Pancreas (tissue), 10 donors: ENCODE data around the gene RPS25. TPM values are rescaled to one million over a fixed set of nuclear protein-coding genes. Genes with fewer than 3 reads are reported as not detected.

Source experiments
- ATAC-seq, 4 donors: fragments of 200-7000 bp; cut with Tn5 transposase; one replicate each; pipeline versions ENCODE4 v1.8.0 to v1.9.1; 2020; ENCODE audit warnings: mild to moderate bottlenecking in 4 of 4, moderate library complexity in 4 of 4
- DNase-seq, 6 donors: peaks; one replicate each; pipeline ENCODE4 v3.0.0-alpha.2; 2020
- FAIRE-seq: peaks from 2 replicates; lab custom pipeline; 2012; peaks lifted over from hg19 to GRCh38; lab: Jason Lieb, UNC
- H3K27ac ChIP-seq, 4 donors: fragments of 200-600 bp; sonication (generic); 1 replicate in 3 of 4; 2 replicates in 1 of 4; pipeline versions ENCODE4 v1.5.0 to v1.8.0; 2020
- H3K27me3 ChIP-seq, 4 donors: fragments of 200-600 bp; one replicate each; pipeline ENCODE4 v1.8.0; 2021
- H3K36me3 ChIP-seq, 3 donors: fragments of 200-600 bp; sonication (generic) in 1 of 3; one replicate each; pipeline versions ENCODE4 v1.5.0 to v1.8.0; 2020 to 2021
- H3K4me1 ChIP-seq, 3 donors: fragments of 200-600 bp; one replicate each; pipeline ENCODE4 v1.8.0; 2021
- H3K4me3 ChIP-seq, 4 donors: fragments of 200-600 bp; sonication (generic) in 2 of 4; one replicate each; pipeline versions ENCODE4 v1.5.0 to v1.8.0; 2020 to 2021
- H3K9me3 ChIP-seq, 4 donors: fragments of 200-600 bp; one replicate each; pipeline ENCODE4 v1.8.0; 2021
- WGBS, 2 donors: extraction: QIAGEN DNeasy Blood & Tissue Kit; methylation state at CpG; one replicate each; pipeline ENCODE4 v1.1.7; 2013; 5-methylcytosine and 5-hydroxymethylcytosine counted together
- intact Hi-C, 3 donors: fragments of 100-400 bp; cut with DNase I; formaldehyde crosslinking; loops; one replicate each; pipeline versions ENCODE4 v1.11.1 to v1.14.2; 2022
- polyA plus RNA-seq, 2 donors: library from polyadenylated mRNA; stranded (reverse); fragments of 200-250 nt; gene quantifications; one replicate each; pipeline ENCODE4 v1.2.3, GENCODE V29; 2013
- total RNA-seq, 6 donors: library from RNA; stranded (reverse); fragmentation: NEBNext Ultra II Directional in 4 of 6; extraction: Animal tissue kit (Norgen Biotek cat#: 25700) in 4 of 6; gene quantifications; one replicate each; pipeline versions ENCODE4 v1.2.1 to v1.2.4, GENCODE V29; 2021 to 2023
- TF ChIP-seq, protein P1 (sequence below), 4 donors: fragments of 200-600 bp; sonication (generic) in 3 of 4; IDR thresholded peaks; one replicate each; pipeline versions ENCODE4 v1.5.0 to v1.8.0; 2021; ENCODE audit warnings: antibody characterized with exemption in 4 of 4
- donor health status: healthy with polysubstance abuse.
- donor health status: DM: no; HTN: no; CAD: no; lungs with moderate emphysema.
- donor health status: DM: no; HTN: no; CAD: no.
- donor health status: control.
- donor health status: control.
- donor health status: Bipolar disorder and iron deficiency.
- donor health status: DM: yes; HTN: yes; CAD: no.
- donor health status: DM: no; HTN: no; CAD: no.
- donor health status: DM: no; HTN: no; CAD: no.
- donor health status: DM: yes; HTN: yes; CAD: no.

The RPS25 gene
- total RNA-seq (100 to 1,000 TPM; 536 to 863 (median 675) TPM), polyA plus RNA-seq (1,000 to 10,000 TPM; 1,298 to 1,472 TPM)

DNA sequence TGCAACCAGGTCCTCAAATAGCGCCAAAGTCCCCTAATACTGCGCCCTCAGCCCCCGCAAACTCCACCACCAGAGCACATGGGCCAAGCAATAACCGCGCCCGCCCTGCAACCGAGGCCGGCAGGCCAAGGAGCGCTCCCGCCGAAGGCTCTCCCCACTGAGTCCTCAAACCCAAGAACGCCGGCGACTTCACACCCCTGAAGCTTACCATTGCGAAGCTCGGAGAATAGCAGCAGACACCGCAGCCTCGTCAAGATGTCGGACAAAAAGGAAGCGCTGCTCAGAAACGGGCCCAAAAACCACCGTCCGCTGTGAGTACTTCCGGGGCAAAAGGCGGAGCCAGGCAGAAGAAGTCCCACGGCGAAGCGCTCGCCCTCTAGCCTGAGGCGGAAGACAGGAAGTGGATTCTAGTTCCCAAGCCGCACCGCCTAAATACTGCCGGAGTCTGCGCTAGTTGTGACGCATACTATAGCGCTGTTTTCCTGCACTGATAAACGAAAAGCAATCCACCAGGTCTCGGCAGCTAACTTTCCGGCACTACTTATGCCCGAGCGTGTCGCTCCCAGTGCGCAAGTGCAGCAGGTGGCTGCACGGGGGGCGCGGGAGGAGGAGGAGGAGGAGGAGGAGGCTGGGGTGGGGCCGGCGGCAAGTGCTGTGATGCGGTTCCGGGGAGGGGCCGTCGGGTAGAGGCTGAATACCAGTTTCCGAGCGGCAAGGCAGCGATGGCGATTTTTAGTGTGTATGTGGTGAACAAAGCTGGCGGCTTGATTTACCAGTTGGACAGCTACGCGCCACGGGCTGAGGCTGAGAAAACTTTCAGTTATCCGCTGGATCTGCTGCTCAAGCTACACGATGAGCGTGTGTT is at the start of gene RPS25, which contains the start of gene TRAPPC4:
RPS25 (minus strand) TSS at position 270 of the 865 bp plus-strand sequence; CDS start at position 211, 59 bp downstream.
TRAPPC4 (plus strand) TSS at position 693 of the 865 bp plus-strand sequence; CDS start at position 723, 30 bp downstream.
- ATAC-seq (peak; percentile 88 to 95 (median 92)), FAIRE-seq (no peak), DNase-seq (peak; percentile 90 to 96 (median 94))
- Histone ChIP-seq H3K27me3 (no peaks in the 10 kb centered on the region), H3K4me3 (peak within 1 kb of the TSS; percentile 67 to 88 (median 74)), H3K36me3 (peaks cover 6 to 20% (median 11%) of the 10 kb centered on the region in 3 donors), H3K27ac (peak within 1 kb of the TSS; percentile 84 to 93 (median 88)), H3K4me1 (peaks cover 17 to 36% (median 29%) of the 10 kb centered on the region in 3 donors), H3K9me3 (no peaks in the 10 kb centered on the region)
- TF ChIP-seq, protein P1, sequence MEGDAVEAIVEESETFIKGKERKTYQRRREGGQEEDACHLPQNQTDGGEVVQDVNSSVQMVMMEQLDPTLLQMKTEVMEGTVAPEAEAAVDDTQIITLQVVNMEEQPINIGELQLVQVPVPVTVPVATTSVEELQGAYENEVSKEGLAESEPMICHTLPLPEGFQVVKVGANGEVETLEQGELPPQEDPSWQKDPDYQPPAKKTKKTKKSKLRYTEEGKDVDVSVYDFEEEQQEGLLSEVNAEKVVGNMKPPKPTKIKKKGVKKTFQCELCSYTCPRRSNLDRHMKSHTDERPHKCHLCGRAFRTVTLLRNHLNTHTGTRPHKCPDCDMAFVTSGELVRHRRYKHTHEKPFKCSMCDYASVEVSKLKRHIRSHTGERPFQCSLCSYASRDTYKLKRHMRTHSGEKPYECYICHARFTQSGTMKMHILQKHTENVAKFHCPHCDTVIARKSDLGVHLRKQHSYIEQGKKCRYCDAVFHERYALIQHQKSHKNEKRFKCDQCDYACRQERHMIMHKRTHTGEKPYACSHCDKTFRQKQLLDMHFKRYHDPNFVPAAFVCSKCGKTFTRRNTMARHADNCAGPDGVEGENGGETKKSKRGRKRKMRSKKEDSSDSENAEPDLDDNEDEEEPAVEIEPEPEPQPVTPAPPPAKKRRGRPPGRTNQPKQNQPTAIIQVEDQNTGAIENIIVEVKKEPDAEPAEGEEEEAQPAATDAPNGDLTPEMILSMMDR (IDR thresholded peaks at IDR 0.05): no peak
- intact Hi-C loops: no loop called here
- 0% methylated on average over 62 to 63 of the region's 63 CpGs for WGBS, 2 donors

DNA sequence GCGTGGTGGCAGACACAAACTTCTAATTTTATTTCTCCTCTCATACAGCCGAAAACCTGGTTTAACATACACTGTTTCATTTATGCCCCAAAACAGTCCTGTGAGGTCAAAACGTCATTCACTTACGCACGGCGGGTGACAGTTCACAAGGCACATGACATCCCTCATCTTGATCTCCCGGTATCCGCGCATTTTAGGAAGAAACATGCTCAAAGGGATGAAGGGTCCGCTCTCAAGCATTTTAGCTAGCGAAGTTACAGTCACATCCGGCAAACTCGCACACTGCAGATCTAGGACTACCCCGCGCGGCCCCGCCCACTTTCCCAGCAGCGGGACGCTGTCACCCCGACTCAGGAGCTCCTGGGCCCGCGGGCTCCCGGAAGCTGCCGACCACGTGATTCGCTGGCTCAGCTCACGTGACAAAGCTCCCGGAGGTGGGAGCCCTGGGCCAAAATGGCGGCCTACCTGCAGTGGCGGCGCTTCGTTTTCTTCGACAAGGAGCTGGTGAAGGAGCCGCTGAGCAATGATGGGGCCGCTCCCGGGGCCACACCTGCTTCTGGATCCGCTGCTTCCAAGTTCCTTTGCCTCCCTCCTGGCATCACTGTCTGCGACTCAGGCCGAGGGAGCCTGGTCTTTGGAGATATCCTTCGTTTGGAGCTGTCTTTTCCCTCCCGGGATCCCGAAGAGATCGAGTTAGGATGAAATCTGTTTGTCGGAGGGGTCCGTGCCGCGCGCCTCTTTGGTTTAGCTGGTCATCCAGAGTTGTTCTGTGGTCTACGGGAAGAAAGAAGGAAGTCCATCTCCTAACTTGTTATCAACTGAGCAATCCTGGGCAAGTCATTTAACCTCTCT is 49.5 kb upstream of the RPS25 start, which contains the start of gene VPS11:
VPS11 (plus strand) TSS at position 448 of the 852 bp plus-strand sequence; CDS start at position 454, 6 bp downstream.
- Histone ChIP-seq H3K4me3 (peak within 1 kb of the TSS; percentile 73 to 86 (median 79)), H3K9me3 (no peaks in the 10 kb centered on the region), H3K4me1 (peaks cover 4 to 18% (median 6%) of the 10 kb centered on the region in 3 donors), H3K36me3 (peaks cover 0 to 13% (median 4%) of the 10 kb centered on the region in 3 donors), H3K27ac (peak within 1 kb of the TSS; percentile 56 to 88 (median 70)), H3K27me3 (no peaks in the 10 kb centered on the region)
- FAIRE-seq (peak; percentile 34), ATAC-seq (peak; percentile 97 to 98 (median 97)), DNase-seq (peak; percentile 96 to 99 (median 97))
- TF ChIP-seq, protein P1 (IDR thresholded peaks at IDR 0.05): no peak
- WGBS, 2 donors: 0% methylated on average over 49 of the region's 49 CpGs
- intact Hi-C loops: no loop called here

DNA sequence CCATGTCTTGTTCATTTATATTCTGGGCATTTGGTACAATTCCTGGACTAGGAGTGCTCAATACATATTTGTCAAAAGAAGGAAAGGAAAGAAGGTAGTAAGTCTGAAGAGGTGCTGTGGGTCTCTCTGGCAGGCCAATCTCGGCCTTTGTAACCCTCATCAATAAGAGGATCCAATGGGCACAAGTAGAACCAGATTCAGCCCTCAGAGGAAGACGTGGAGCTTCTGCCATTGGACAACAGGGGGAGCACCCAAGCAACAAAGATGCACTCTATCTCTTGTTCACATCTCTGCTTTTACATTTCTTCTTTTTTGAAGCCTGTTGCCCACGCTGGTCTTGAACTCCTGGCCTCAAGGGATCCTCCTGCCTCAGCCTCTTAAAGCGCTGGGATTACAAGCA is 47.2 kb upstream of the RPS25 start:
- no peak overlapping the region for H3K4me3 ChIP-seq
- peaks cover 4 to 29% (median 6%) of the 10 kb centered on the region in 3 donors for H3K4me1 ChIP-seq
- intact Hi-C loops: no loop called here
- ATAC-seq: no peak
- TF ChIP-seq, protein P1 (IDR thresholded peaks at IDR 0.05): no peak
- H3K36me3 ChIP-seq: peaks cover 0 to 3% (median 0%) of the 10 kb centered on the region in 3 donors
- no peaks in the 10 kb centered on the region for H3K9me3 ChIP-seq
- 74 to 78% methylated on average over 4 of the region's 4 CpGs for WGBS, 2 donors
- H3K27ac ChIP-seq: no peak overlapping the region
- FAIRE-seq: no peak
- no peak for DNase-seq
- no peaks in the 10 kb centered on the region for H3K27me3 ChIP-seq

DNA sequence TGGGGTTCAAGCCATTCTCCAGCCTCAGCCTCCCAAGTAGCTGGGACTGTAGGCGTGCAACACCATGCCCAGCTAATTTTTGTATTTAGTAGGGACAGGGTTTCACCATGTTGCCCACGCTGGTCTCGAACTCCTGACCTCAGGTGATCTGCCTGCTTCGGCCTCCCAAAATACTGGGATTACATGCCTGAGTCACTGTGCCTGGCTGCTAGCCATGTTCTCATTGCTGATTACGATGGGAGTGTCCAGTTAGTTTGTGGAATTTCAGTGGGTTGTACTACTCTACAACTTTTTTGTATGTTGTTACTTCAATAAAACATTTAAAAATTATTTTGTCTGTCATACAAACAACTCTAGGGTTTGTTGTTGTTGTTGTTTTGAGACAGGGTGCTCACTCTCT is 44.6 kb upstream of the RPS25 start:
- Histone ChIP-seq H3K27ac (no peak overlapping the region), H3K4me1 (peaks cover 0 to 27% (median 0%) of the 10 kb centered on the region in 3 donors), H3K36me3 (no peaks in the 10 kb centered on the region), H3K27me3 (no peaks in the 10 kb centered on the region), H3K9me3 (no peaks in the 10 kb centered on the region), H3K4me3 (no peak overlapping the region)
- FAIRE-seq (no peak), ATAC-seq (no peak), DNase-seq (peak in 4 of 6 donors; percentile 20 to 70 (median 48))
- TF ChIP-seq, protein P1 (IDR thresholded peaks at IDR 0.05): no peak
- WGBS, 2 donors: 52 to 53% methylated on average over 5 of the region's 5 CpGs
- intact Hi-C loops: no loop called here
